Endometrial microvascular endothelial cells (primary cell): Measurements from ENCODE around the gene IFT57. TPM values are rescaled to one million over a fixed set of nuclear protein-coding genes. Genes with fewer than 3 reads are reported as not detected.
"Not testable (repeated sequence)": the region's sequence is repeated elsewhere in the genome, so short reads cannot be mapped to it uniquely, and the experiment has no call there.

Experiments
- in situ Hi-C: cut with HindIII; loops from 2 replicates; pipeline ENCODE4 v1.10.0; 2017; ENCODE audit warnings: low sequenced_read_pairs, low pct_unique_long_range_greater_than_20kb; ENCODE audit errors: inconsistent ontology term
- total RNA-seq: library from RNA; depleted of rRNA; stranded (reverse); fragments of >200 nt; gene quantifications from one replicate; pipeline ENCODE4 v1.2.3, GENCODE V29; 2015; ENCODE audit errors: inconsistent ontology term

Gene IFT57
- total RNA-seq, 1 donor from 2014 or later = 19.3 TPM

GRCh38 chr3:108180194-108180593 lies 42.0 kb downstream of the IFT57 start:
- in situ Hi-C loops = no loop called here

GRCh38 chr3:108178676-108179075 lies 43.5 kb downstream of the IFT57 start:
- in situ Hi-C loops = no loop called here

DNA sequence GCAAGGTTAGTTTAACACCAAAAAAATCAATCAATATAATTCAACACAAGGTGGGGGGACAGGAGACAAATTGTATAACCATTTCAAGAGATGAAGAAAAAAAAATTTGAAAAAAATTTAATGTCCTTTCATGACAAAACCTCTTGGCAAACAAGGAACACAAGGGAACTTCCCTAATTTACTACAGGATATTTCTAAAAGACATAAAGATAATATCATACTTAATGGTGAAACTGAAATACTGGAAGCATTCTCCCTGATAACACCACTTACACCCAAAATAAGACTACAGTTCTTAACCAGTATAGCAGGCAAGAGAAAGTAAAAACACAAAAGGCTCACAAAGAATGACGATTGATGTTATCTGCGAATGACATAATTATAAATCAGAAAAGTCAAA lies 44.7 kb downstream of the IFT57 start:
- in situ Hi-C loops = no loop called here

GRCh38 chr3:108175352-108175751 lies 46.9 kb downstream of the IFT57 start:
- in situ Hi-C loops = no loop called here

DNA sequence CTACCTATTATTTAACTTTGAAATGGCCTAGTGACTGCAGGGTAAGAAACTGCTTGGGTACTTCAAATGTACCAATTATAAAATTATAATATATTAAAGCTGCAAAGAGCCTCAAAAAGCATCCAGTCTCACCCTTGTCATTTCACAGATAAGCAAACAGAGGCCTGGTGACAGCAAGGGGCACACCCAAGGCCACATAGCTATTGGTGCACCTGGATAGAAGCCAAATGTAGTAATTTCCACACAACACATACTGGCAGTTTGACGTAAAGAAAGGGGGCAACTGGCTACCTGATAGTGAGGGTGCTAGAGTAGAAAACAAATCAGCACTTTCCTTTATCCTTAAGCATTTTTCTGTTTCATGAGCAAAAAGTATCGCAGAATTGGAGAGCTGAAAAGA lies 51.1 kb downstream of the IFT57 start:
- in situ Hi-C loops = no loop called here

GRCh38 chr3:108164391-108164790 lies 57.8 kb downstream of the IFT57 start:
- in situ Hi-C loops = no loop called here

DNA sequence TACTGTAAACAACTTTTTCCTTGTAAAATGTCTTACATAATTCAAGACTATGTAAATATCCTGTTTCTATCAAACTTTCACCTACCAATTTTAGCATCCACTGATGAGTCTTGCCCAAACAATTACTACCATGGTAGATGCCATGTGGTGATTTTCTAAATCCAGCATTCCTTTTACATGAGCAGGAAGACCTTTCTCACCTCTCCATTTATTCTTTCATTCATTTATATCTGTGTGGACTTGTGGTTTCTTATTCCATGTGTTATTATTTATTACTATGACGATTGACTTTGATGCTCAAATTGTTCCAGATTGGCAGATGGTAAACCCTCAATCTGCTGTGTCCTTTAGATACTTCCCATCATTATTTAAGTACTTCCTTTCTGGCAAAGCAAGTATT lies 62.4 kb downstream of the IFT57 start:
- in situ Hi-C loops = no loop called here

DNA sequence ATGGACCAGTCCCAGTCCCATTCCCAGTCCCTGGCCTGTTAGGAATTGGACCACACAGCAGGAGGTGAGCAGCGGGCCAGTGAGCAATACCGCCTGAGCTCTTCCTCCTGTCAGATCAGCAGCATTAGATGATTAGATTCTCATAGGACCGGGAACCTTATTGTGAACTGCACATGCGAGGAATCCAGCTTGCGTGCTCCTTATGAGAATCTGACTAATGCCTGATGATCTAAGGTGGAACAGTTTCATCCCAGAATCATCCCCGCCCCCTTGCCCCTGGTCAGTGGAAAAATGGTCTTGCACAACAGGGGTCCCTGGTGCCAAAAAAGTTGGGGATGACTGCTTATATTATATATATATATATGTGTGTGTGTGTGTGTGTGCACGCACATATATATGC lies 63.1 kb downstream of the IFT57 start:
- in situ Hi-C loops = no loop called here

DNA sequence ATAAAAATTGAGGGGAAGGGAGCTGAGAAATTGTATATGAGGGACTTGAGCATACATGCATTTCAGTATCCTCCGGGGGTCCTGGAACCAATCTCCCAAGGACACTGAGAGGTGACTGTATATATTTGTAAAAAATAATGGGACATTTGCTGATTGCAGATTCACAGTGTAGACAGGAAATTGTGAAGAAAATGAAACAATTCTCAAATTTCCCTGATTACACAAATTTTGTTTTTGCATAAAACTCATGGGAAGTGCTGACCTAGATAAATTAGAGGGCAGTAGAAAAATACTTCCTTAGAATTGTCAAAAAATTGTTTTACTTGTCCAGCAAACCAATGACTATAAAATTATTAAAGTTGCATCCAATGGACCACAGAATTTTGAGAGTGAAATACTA lies 64.0 kb downstream of the IFT57 start:
- in situ Hi-C loops = no loop called here

DNA sequence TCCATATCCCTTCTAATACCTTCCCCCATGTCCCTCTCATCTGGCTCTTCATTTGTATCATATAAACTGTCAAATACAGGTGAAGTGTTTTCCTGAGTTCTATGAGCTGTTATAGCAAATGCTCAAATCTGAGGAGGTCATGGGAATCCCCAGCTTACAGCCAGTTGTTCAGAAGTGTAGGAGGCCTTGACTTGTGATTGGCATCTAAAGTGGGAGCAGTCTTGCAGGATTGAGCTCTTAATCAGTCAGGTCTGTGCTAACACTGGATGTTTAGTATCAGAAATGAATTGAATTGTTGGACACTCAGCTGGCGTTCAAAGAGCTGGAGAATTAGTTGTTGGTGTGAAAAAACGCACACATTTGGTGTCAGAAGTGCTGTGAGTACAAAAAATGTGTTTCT lies 65.0 kb downstream of the IFT57 start:
- in situ Hi-C loops = no loop called here

GRCh38 chr3:108156312-108156853 lies 65.8 kb downstream of the IFT57 start:
- in situ Hi-C loops = no loop called here

- in situ Hi-C loops = not testable (repeated sequence)
Observed at GRCh38 chr3:108155642-108156041, 66.6 kb downstream of the IFT57 start.

GRCh38 chr3:108153451-108153981 lies 68.7 kb downstream of the IFT57 start:
- in situ Hi-C loops = no loop called here

DNA sequence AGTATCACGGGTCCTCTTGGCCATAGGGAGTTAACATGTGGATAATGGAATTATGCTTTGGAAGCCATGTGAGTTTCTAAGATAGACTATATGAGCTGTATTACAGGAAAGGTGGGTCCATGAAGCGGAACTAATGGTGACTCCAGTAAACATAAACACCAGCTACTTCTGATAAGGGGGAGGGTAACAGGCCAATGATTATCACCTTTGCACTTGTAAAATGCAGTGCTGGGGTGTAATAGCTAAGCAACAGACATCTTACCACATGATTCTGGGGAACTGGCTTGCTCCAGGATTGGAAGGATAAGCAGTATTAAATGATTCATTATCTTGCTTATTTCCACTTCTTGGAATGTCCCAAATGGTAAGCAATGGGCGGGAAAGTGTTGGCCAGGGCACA lies 70.0 kb downstream of the IFT57 start:
- in situ Hi-C loops = no loop called here

GRCh38 chr3:108150200-108150599 lies 72.0 kb downstream of the IFT57 start:
- in situ Hi-C loops = no loop called here

DNA sequence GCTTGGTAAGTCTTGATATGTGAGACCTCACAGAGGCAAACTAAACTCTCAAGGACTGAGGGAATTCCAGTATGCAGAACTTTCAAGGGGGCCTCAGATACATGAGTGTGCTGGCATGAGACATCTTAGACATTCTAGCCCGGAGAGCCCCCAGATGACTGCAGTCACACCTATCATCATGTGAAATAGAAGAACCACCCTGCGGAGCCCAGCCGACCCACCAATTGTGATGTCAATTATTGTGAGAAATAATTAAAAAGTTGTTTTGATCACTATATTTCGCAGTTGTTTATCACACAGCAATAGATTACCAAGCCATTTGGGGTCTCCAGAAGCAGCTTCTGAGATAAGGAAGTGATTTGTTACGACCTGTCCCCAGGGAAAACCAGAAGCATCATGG lies 76.1 kb downstream of the IFT57 start:
- in situ Hi-C loops = no loop called here

GRCh38 chr3:108145578-108145977 lies 76.6 kb downstream of the IFT57 start:
- in situ Hi-C loops = no loop called here

DNA sequence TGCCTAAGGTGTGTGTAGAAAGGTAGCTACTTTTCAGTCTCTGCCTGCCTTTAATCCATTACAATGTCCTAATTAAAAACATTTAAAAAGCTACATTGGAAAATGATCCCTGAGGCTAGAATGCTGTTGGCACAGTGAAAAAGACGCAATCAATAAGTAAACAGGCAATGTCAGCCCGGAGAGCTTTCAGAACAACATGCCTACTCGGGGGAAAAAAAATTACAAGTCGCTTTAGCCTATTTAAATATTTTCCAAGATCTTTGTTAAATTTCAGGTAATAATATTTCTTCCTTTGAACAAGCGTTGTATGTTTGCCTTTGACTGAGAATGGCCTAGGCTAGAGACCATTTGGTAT lies 84.8 kb downstream of the IFT57 start:
- in situ Hi-C loops = no loop called here

- in situ Hi-C loops = no loop called here
Observed at GRCh38 chr3:108136561-108137459, 85.4 kb downstream of the IFT57 start.

DNA sequence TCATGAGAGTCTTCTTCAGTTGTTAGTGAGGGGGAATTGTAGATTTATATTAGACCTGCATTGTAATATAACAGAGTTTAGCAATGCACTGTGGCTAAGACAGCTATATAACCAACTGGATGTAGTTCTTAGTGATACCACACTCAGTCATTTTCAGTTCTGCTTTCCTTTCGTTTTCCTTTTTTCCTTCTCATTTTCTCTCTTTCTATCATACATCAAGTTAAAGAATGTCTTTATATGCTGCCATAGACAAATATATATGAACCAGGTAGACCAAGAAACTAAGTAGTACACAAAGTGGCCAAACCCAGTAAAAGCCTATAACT lies 87.7 kb downstream of the IFT57 start:
- in situ Hi-C loops = no loop called here
